Inflammatory macrophage treated with lipopolysaccharide for 1 hour (primary cell): ENCODE results near the gene PSAP.
"Not testable (repeated sequence)": the region's sequence is repeated elsewhere in the genome, so short reads cannot be mapped to it uniquely, and the experiment has no call there.

Experiments used
- DNase-seq, 2 donors: peaks; one replicate each; pipeline ENCODE4 v3.0.0-alpha.2; 2020 to 2022

The PSAP gene

DNA sequence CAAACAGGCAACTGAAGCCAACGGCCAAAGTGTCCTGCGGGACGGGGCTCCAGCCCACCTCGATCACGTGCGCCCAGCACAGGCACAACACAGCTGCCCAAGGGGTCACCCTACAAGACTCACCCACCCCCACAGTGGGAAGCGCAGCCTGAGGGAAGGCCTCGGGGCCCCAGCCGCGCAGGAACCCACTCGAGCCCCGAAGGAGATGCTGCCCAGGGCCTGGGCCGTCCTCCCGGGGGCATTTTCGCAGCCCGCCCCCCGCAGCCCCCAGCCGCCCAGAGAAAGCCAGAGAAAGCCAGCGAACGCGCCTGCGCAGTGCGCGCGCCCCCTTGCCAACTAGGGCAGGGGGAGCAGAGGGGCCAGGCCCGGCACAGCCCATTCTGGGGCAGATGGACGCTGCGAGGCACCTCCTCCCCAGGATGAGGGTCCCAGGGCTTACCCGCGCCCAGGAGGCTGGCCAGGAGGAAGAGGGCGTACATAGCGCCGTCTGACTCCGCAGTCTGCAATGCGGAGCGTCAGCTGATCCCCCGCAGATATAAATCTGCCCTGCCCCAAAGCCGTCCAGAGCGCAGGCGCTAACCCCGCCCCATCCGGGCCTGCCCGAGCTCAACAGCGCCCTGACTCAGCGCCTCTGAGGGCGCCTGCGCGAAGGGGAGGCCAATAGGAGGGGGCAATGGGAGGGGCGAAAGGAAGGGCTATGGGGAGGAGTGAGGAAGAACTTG is at the start of gene PSAP:
TSS of gene PSAP (minus strand) at position 509 of the 722 bp plus-strand sequence. CDS start at position 479, 30 bp downstream.
- DNase-seq: peak; percentile 98 to 99

GRCh38 chr10:71900441-71901180 is 49.6 kb upstream of the PSAP start:
- no peak for DNase-seq

DNA sequence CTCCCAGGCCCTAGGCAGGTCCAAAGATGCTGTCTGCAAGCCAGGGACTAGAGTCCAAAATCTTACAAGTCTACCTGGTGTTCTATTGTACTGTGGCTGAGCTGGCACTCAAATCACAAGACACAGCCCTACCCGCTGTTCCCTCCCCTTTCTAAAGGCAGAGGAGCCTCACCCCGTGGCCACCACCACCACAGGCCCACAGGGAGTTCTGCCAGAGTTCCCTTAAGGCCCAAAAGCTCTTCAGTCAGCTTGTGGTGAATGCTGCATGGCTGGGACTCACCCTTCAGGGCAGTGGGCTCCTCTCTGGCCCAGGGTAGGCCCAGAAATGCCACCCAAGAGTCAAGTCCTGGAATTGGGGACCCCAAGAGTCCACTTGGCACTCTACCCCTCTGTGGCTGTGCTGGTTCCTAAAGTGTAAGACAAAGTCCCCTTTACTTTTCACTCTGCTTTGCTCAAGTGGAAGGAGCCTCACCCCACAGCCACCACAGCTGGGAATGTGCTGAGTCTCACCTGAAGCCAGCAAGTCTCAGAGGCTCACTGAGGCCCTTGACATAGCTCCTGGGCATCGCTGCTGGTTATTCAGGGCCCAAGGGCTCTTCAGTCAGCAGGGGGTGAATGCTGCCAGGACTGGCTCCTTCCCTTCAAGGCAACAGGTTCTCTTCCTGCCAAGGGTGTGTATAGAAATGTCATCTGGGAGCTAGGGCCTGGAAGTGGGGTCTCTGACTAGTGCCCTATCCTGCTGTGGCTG is 48.8 kb upstream of the PSAP start:
- DNase-seq: no peak

DNA sequence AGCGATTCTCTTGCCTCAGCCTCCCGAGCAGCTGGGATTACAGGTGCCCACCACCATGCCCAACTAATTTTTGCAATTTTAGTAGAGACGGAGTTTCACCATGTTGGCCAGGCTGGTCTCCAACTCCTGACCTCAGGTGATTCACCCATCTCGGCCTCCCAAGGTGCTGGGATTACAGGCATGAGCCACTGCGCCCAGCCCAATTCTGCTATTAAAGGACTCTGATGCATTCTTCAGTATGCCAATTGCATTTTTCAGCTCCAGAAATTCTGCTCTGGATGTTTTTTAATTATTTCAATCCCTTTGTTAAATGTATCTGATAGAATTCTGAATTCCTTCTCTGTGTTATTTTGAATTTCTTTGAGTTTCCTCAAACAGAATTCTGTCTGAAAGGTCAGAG is 47.3 kb upstream of the PSAP start:
- DNase-seq: not testable (repeated sequence)

DNA sequence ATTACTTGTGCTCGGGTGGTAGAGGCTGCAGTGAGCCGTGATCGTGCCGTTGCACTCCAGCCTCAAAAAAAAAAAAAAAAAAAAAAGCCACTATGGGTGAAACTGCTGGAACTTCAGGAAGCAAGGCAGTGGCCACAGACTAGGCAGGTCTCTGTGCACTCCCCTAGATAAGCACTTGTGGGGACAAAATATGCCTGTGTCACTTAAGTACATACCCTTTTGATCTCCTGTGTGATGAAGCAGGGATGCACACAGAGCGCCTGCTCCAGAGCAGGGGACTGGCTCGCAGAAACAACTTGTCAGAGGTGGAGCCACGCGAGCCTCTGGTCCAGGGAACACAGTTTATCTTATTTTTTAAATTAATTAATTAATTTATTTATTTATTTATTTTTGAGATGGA is 42.9 kb upstream of the PSAP start:
- no peak for DNase-seq

DNA sequence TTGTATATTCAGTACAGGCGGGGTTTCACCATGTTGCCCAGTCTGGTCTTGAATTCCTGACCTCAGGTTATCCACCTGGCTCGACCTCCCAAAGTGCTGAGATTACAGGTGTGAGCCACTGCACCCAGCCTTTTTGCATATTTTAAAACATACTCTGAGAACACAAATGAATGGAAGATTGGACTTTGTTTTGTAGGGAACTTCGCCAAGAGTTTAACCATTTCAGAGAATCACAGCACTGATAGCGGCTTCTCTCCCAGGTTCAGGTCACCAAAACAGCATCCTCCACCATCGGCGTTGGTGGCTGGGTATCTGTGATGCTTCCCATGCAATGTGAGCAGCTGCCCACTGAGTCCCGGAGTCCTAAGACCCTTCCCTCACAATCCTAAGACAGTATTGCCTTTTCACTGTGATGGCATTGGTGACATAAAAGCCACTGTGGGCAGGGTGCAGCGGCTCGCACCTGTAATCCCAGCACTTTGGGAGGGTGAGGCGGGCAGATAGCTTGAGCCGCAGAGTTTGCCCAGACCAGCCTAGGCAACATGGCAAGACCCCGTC is 42.3 kb upstream of the PSAP start:
- DNase-seq: no peak

DNA sequence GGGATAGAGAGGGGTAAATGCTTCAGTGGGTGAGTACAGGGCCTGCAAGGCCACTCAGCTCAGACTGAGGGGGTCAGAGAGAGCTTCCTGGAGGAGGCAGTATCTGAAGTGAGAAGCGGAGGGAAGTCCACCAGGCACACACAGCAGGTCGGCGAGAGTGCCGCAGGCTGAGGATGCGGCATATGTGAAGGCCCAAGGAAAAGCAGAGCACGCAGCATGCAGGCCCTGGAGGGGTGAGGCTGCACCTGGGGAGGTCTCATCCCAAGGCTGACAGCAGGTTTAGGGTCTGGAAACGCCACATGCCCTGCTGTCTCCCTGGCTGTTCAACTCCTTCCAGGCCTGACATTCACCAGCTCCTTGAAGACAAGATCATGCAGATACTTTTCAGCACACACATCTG is 40.4 kb upstream of the PSAP start:
- DNase-seq: no peak

- no peak for DNase-seq
Observed at GRCh38 chr10:71889388-71889987, 38.4 kb upstream of the PSAP start.

GRCh38 chr10:71888623-71889387 is 37.8 kb upstream of the PSAP start:
- peak; percentile 100 for DNase-seq

DNA sequence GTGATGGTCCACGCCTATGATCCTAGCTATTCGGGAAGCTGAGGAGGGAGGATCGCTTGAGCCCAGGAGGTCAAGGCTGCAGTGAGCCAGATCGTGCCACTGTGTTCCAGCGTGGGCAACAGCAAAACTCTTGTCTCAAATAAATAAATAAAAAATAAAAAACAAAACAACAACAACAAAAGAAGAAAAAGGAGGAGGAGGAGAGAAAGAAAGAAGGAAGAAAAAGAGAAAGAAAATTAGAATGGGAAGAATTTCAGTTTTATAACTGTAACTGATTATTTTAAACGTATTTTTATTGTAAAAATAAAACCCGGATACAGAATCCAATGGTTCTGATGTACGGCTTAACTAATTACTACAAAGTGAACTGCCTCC is 37.2 kb upstream of the PSAP start:
- no peak for DNase-seq

GRCh38 chr10:71887743-71888142 is 36.7 kb upstream of the PSAP start:
- DNase-seq: peak; percentile 70 to 89

DNA sequence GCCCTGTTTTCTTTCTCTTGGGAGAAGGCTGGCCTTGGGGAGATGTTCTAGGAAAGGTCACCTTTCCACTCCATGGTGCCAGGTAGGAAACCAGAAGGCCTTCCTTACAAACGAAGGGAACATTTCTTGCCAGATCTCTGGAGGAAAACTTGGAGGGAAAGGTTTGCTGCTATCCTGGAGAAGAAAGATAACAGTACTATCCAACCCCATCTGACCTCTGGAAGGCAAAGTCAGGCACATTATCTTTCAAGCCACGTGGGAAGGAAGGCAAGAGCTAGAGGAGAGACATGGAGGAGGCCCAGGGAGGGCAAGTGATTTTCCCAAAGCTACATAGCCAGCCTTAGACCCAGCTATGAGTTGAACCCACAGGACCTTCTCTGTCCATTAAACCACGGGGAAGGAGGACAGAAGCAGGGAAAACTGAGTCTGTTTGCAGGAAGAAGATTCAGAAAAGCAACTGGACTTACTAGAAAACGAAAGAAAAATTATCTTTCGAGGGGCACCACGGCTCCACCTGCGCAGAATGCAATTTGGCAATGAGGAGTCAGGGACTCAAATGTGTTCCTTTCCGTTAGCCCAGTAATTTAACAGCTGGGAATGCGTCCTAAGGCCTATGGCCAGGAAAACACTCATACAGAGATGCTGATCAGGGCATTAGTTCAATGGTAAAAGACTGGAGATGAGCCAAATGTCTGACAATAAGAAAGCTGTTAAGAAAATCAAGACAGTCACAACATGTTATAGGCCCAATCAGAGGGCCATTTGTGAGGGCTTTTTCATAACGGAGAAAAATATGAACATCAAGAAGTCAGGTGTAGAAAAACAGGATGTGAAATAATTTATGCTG is 32.0 kb upstream of the PSAP start:
- no peak for DNase-seq

DNA sequence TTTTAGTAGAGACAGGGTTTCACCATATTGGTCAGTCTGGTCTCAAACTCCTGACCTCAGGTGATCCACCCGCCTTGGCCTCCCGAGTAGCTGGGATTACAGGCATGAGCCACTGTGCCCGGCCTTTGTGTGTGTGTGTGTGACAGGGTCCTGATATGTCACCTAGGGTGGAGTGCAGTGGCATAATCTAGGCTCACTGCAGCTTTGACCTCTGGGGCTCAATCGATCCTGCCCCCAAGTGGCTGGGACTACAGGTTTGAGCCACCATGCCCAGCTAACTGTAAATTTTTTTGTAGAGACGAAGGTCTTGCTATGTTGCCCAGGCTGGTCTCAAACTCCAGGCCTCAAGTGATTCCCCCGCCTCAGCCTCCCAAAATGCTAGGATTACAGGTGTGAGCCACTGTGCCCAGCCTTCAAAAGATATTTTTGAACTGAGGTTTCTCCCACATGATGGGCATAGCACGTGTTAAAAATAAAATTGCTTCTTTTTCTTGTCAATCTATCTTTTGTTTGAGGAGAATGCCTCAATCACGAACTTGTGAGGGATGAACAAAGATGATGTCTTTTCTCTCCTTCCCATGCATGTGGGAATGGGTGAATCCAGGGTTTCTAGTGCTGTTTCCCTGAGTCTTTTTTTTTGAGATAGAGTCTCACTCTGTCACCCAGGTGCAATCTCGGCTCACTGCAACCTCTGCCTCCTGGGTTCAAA is 30.8 kb upstream of the PSAP start:
- DNase-seq: no peak

DNA sequence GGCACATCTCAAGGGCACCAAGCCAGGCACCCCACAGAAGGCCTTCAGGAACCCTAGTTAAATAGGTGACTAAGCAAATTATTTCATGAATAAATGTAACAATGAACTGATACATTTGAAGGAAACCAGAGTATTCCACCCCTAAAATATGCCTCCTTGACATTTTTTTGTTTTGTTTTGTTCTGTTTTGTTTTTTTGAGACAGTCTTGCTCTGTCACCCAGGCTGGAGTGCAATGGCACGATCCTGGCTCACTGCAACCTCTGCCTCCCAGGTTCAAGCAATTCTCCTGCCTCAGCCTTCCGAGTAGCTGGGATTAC is 30.2 kb upstream of the PSAP start:
- DNase-seq: not testable (repeated sequence)

GRCh38 chr10:71880425-71881306 is 29.6 kb upstream of the PSAP start:
- DNase-seq: peak; percentile 42 to 52

GRCh38 chr10:71878327-71879034 is 27.4 kb upstream of the PSAP start:
- DNase-seq: peak; percentile 52 to 66

GRCh38 chr10:71877821-71878220 is 26.8 kb upstream of the PSAP start:
- DNase-seq: no peak

DNA sequence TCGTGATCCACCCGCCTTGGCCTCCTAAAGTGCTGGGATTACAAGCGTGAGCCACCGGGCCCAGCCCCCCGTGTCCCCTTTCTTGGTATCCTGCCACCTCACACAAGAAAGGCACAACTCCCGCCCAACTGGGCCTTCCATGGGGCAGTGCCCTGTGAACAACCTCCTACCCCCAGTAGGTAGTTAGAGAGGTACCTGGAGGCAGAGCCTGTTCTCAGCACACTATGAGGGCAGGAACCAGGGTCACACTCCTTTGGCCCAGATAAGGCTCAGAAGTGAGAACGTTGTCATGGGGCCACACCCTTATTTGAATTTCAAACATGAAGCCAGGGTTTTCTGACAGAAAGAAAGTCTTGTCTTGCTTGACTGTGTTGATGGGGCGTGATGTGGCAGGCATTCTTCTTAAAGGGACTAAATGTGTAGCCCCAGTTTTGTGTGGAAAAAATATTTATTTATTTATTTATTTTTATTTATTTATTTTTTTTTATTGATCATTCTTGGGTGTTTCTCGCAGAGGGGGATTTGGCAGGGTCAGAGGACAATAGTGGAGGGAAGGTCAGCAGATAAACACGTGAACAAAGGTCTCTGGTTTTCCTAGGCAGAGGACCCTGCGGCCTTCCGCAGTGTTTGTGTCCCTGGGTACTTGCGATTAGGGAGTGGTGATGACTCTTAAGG is 23.8 kb upstream of the PSAP start:
- not testable (repeated sequence) for DNase-seq
